NCI-H146 treated with DMSO at 0.1 percent for 48 hours (cell line): ENCODE measurements around the gene PIP5KL1.

ENCODE experiments used
- DNase-seq: peaks from one replicate; lab custom pipeline; 2025; ENCODE audit not compliant: unreplicated experiment; lab: John Stamatoyannopoulos, UW

PIP5KL1 gene

GRCh38 chr9:127930231-127931091 is at the start of gene PIP5KL1:
TSS of gene PIP5KL1 (minus strand) at chr9:127930777. CDS start at chr9:127930752, 25 bp downstream.
- DNase-seq = peak; percentile 55

GRCh38 chr9:127980060-127980705 is 49.6 kb upstream of the PIP5KL1 start:
- DNase-seq = no peak

- no peak for DNase-seq
These were observed 48.9 kb upstream of the PIP5KL1 start for GRCh38 chr9:127979333-127980059.

- DNase-seq = no peak
These were observed 48.4 kb upstream of the PIP5KL1 start for GRCh38 chr9:127979015-127979332.

- DNase-seq = no peak
These were observed 47.5 kb upstream of the PIP5KL1 start for GRCh38 chr9:127977884-127978647.

GRCh38 chr9:127977009-127977883 is 46.7 kb upstream of the PIP5KL1 start:
- DNase-seq = no peak

- DNase-seq = peak; percentile 51
These were observed 45.9 kb upstream of the PIP5KL1 start for GRCh38 chr9:127976498-127976897.

- DNase-seq = no peak
These were observed 45.1 kb upstream of the PIP5KL1 start for GRCh38 chr9:127975376-127976315.

- DNase-seq = no peak
These were observed 44.2 kb upstream of the PIP5KL1 start for GRCh38 chr9:127974769-127975261.

GRCh38 chr9:127974001-127974768 is 43.6 kb upstream of the PIP5KL1 start:
- DNase-seq = no peak

GRCh38 chr9:127973169-127974000 is 42.8 kb upstream of the PIP5KL1 start:
- no peak for DNase-seq

GRCh38 chr9:127972236-127972871 is 41.8 kb upstream of the PIP5KL1 start:
- DNase-seq = no peak

GRCh38 chr9:127971357-127972235 is 41.0 kb upstream of the PIP5KL1 start:
- no peak for DNase-seq

GRCh38 chr9:127970401-127971313 is 40.1 kb upstream of the PIP5KL1 start:
- DNase-seq = peak; percentile 92
